Uterus (tissue), 4 donors: ENCODE measurements around the gene MCMBP. TPM values are rescaled to one million over a fixed set of nuclear protein-coding genes. Genes with fewer than 3 reads are reported as not detected.

Experiments used
- DNase-seq, 2 donors: peaks; one replicate each; pipeline ENCODE4 v3.0.0-alpha.2; 2019 to 2020
- H3K27ac ChIP-seq, 2 donors: fragments of 200-600 bp; sonication (generic); 1 replicate in 1 of 2; 2 replicates in 1 of 2; pipeline ENCODE4 v1.5.1; 2016 to 2018
- H3K27me3 ChIP-seq, 2 donors: fragments of 200-600 bp; sonication (generic); one replicate each; pipeline ENCODE4 v1.5.1; 2018 to 2019; ENCODE audit warnings: control low read depth in 1 of 2
- H3K36me3 ChIP-seq, 2 donors: fragments of 200-600 bp; sonication (generic); one replicate each; pipeline ENCODE4 v1.5.1; 2019; ENCODE audit warnings: control low read depth in 1 of 2
- H3K4me1 ChIP-seq, 2 donors: fragments of 200-600 bp; sonication (generic); one replicate each; pipeline ENCODE4 v1.5.1; 2018 to 2019; ENCODE audit warnings: control low read depth in 1 of 2
- H3K4me3 ChIP-seq, 2 donors: fragments of 200-600 bp; sonication (generic); 1 replicate in 1 of 2; 2 replicates in 1 of 2; pipeline ENCODE4 v1.5.1; 2018 to 2019; ENCODE audit warnings: mild to moderate bottlenecking in 1 of 2
- H3K9me3 ChIP-seq, 2 donors: fragments of 200-600 bp; sonication (generic); one replicate each; pipeline ENCODE4 v1.5.1; 2019; ENCODE audit warnings: control low read depth in 1 of 2
- POLR2A ChIP-seq, 2 donors: fragments of 450-650 bp; IDR thresholded peaks; one replicate each; pipeline ENCODE4 v1.6.1; 2016; ENCODE audit warnings: antibody characterized with exemption in 2 of 2, mild to moderate bottlenecking in 1 of 2, moderate library complexity in 1 of 2
- intact Hi-C: fragments of 100-400 bp; cut with DNase I; formaldehyde crosslinking; loops from one replicate; pipeline ENCODE4 v1.15.1; 2023; ENCODE audit warnings: low total_unique reads
- total RNA-seq, 4 donors: library from RNA; depleted of rRNA in 3 of 4; stranded (reverse); fragments of >200 nt in 3 of 4; gene quantifications; one replicate each; pipeline versions ENCODE4 v1.1.0 to v1.2.4, GENCODE V29; 2014 to 2023
- TF ChIP-seq, protein P1 (sequence below), 4 experiments: fragments of 200-600 bp in 2 of 4; fragments of 450-650 bp in 2 of 4; sonication (generic) in 2 of 4; IDR thresholded peaks; one replicate each; pipeline ENCODE4 v1.5.1; 2016 to 2019; ENCODE audit warnings: antibody characterized with exemption in 4 of 4, mild to moderate bottlenecking in 2 of 4, moderate library complexity in 1 of 4
- donor health status: DM: yes; HTN: yes; CAD: no.

MCMBP gene
- total RNA-seq, 4 donors from 2014 or later = 69.4 to 84.7 (median 76.7) TPM

DNA sequence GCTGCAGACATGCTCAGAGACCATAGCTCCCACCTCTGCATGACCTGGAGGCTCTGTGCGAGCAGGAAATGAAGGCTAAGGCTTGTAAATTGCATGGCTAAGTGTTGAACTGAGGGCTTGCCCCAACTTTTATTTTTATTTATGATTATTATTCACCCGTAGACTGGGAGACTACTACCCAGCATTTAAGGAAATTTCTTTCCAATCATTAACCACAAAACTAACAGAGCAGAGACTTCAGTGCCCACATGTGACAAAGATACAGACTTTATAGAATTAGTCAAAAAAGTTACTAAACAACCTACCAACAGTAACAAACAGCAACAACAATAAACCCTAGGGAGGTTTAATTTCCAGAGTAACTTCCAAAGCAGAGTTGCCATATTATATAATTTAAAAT is 39.7 kb downstream of the MCMBP start:
- Histone ChIP-seq H3K27me3 (no peaks in the 10 kb centered on the region), H3K4me3 (no peak overlapping the region), H3K4me1 (no peaks in the 10 kb centered on the region), H3K36me3 (no peaks in the 10 kb centered on the region), H3K27ac (no peak overlapping the region), H3K9me3 (no peaks in the 10 kb centered on the region)
- intact Hi-C loops = no loop called here
- TF ChIP-seq, protein P1, sequence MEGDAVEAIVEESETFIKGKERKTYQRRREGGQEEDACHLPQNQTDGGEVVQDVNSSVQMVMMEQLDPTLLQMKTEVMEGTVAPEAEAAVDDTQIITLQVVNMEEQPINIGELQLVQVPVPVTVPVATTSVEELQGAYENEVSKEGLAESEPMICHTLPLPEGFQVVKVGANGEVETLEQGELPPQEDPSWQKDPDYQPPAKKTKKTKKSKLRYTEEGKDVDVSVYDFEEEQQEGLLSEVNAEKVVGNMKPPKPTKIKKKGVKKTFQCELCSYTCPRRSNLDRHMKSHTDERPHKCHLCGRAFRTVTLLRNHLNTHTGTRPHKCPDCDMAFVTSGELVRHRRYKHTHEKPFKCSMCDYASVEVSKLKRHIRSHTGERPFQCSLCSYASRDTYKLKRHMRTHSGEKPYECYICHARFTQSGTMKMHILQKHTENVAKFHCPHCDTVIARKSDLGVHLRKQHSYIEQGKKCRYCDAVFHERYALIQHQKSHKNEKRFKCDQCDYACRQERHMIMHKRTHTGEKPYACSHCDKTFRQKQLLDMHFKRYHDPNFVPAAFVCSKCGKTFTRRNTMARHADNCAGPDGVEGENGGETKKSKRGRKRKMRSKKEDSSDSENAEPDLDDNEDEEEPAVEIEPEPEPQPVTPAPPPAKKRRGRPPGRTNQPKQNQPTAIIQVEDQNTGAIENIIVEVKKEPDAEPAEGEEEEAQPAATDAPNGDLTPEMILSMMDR (IDR thresholded peaks at IDR 0.05) = no peak
- TF ChIP-seq POLR2A (IDR thresholded peaks at IDR 0.05) = no peak
- no peak for DNase-seq

DNA sequence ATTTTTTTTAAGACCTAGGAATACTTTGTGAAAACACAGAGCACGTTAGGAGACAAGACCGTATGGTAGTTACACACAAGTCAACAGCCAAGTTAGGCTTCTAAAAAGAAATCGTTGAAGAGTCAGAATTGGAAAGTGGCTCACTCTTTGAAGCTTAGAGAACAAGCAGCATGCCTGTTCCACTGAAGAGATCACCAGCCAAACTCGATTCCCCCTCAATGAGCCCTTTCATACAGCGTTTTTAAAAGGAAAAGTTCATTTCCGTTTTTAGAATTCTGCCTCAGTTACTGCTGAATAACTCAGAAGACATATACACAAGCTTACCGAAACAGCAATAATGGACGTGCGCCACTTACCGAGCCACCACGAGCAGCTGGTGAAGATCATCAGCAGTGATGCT is 41.0 kb downstream of the MCMBP start:
- no peak overlapping the region for H3K27ac ChIP-seq
- no peaks in the 10 kb centered on the region for H3K36me3 ChIP-seq
- no peaks in the 10 kb centered on the region for H3K4me1 ChIP-seq
- no peak for DNase-seq
- no peaks in the 10 kb centered on the region for H3K27me3 ChIP-seq
- no peak overlapping the region for H3K4me3 ChIP-seq
- intact Hi-C loops = no loop called here
- no peaks in the 10 kb centered on the region for H3K9me3 ChIP-seq
- no peak for TF ChIP-seq POLR2A (IDR thresholded peaks at IDR 0.05)
- TF ChIP-seq, protein P1 (IDR thresholded peaks at IDR 0.05) = no peak

DNA sequence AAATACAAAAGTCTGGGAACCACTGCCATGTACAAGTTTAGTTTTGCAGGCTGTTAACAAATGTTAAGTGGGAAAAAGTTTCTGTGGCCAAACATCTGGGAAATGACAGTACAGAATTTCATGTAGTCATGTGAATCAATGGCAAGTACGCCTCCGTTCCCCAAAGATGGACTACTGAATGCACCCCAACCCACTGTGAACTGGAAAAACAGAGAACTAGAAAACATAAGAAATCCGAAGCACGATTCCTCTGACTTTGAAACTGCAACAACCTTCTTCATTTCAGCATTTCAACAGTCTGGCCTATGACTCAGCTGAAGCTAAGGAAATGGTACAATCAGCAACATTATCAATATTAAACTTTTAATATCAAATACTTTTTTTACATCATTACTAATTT is 41.8 kb downstream of the MCMBP start:
- DNase-seq = no peak
- no peaks in the 10 kb centered on the region for H3K36me3 ChIP-seq

DNA sequence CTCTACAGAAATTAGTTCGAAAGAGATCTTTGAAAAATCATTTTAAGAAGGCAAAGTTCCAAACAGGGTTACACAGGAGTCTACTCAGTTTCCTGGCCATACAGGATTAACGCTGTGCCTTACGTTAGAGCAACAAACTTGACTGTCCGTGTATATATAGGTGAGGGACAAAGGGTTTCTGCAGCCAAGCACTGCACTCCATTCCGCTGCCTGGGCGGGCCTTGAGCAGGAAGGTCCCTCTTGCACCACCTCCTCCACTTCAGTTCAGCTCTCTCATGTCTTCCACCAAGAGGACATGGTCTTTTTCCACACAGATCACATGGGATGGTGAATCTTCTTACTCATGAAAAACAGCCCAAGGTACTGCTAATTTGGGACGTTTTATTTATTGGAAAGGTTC is 43.2 kb downstream of the MCMBP start:
- Histone ChIP-seq H3K4me1 (no peaks in the 10 kb centered on the region), H3K4me3 (no peak overlapping the region), H3K36me3 (no peaks in the 10 kb centered on the region), H3K27me3 (no peaks in the 10 kb centered on the region), H3K27ac (no peak overlapping the region), H3K9me3 (no peaks in the 10 kb centered on the region)
- intact Hi-C loops = no loop called here
- no peak for DNase-seq
- TF ChIP-seq, protein P1 (IDR thresholded peaks at IDR 0.05) = no peak
- no peak for TF ChIP-seq POLR2A (IDR thresholded peaks at IDR 0.05)

More for the DNA sequence above, 41.8 kb downstream of the MCMBP start:
- H3K27ac ChIP-seq = no peak overlapping the region
- no peaks in the 10 kb centered on the region for H3K4me1 ChIP-seq
- no peaks in the 10 kb centered on the region for H3K9me3 ChIP-seq
- H3K4me3 ChIP-seq = no peak overlapping the region
- no peak for TF ChIP-seq POLR2A (IDR thresholded peaks at IDR 0.05)
- TF ChIP-seq, protein P1 (IDR thresholded peaks at IDR 0.05) = no peak
- no peaks in the 10 kb centered on the region for H3K27me3 ChIP-seq
- intact Hi-C loops = no loop called here

DNA sequence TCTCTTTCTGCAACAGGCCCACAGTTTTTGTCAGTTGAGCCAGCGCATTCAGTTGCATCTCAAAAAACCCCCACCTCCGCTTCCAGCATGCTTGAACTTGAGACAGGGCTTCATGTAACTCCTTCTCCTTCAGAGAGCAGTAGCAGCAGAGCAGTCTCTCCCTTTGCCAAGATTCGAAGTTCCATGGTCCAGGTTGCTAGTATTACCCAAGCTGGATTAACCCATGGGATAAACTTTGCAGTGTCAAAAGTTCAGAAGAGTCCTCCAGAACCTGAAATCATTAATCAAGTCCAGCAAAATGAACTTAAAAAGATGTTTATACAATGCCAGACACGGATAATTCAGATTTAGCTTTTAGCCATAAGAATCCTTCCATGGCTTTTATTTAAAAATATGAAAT is 45.2 kb downstream of the MCMBP start:
- Histone ChIP-seq H3K27me3 (no peaks in the 10 kb centered on the region), H3K4me3 (no peak overlapping the region), H3K9me3 (no peaks in the 10 kb centered on the region), H3K4me1 (no peaks in the 10 kb centered on the region), H3K27ac (no peak overlapping the region), H3K36me3 (no peaks in the 10 kb centered on the region)
- TF ChIP-seq POLR2A (IDR thresholded peaks at IDR 0.05) = no peak
- TF ChIP-seq, protein P1 (IDR thresholded peaks at IDR 0.05) = no peak
- intact Hi-C loops = no loop called here
- no peak for DNase-seq
